ENCODE results near the gene HSPA14. TPM values are rescaled to one million over a fixed set of nuclear protein-coding genes. Genes with fewer than 3 reads are reported as not detected.

The HSPA14 gene, protein sequence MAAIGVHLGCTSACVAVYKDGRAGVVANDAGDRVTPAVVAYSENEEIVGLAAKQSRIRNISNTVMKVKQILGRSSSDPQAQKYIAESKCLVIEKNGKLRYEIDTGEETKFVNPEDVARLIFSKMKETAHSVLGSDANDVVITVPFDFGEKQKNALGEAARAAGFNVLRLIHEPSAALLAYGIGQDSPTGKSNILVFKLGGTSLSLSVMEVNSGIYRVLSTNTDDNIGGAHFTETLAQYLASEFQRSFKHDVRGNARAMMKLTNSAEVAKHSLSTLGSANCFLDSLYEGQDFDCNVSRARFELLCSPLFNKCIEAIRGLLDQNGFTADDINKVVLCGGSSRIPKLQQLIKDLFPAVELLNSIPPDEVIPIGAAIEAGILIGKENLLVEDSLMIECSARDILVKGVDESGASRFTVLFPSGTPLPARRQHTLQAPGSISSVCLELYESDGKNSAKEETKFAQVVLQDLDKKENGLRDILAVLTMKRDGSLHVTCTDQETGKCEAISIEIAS
- 16.9 and 17.2 TPM in 2 replicates for total RNA-seq

DNA sequence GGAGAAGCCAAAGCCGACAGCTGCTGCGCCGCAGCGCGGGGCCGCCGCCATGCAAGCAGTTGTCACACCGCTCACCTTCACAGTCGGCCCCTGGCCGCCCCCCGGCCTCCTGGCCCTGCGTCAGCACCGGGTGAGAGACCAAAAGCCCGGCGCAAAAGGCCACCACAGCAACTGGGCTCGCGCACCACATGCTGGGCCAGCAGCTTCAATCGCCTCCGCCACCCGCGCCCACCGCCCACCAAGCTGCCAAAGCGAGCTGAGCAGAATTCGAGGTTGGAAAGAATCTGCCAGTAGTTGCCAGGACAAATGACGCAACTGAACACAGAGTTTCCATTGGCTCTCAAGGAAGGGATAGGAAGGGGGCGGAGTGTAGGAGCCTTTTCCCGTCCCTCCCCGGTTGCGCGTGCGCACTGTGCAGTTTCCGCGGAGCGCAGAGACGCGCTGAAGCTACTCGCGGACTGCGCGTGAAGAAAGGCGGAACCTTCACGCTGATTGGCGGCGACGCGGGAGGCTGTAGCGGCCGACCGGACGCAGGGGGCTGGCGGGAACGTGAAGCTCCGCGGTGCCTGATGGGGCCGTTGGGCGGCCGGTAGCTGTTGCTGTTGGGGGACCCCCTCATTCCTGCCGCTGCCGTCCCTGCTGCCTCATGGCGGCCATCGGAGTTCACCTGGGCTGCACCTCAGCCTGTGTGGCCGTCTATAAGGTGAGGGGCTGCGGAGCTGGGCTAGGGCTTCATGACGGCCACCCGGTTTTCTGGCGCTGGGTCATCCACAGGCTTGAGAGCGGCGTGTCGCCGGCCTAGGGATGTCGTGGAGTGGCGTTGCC lies at the start of gene HSPA14, which contains the start of the genes CDNF and MSANTD7:
TSS of gene HSPA14 (plus strand) at position 550 of the 825 bp plus-strand sequence. CDS start at position 647, 97 bp downstream.
TSS of gene CDNF (minus strand) at position 281 of the 825 bp plus-strand sequence. CDS start at position 190, 91 bp downstream.
TSS of gene MSANTD7 (plus strand) at position 550 of the 825 bp plus-strand sequence. CDS start 3,979 bp downstream, outside the sequence.

DNA sequence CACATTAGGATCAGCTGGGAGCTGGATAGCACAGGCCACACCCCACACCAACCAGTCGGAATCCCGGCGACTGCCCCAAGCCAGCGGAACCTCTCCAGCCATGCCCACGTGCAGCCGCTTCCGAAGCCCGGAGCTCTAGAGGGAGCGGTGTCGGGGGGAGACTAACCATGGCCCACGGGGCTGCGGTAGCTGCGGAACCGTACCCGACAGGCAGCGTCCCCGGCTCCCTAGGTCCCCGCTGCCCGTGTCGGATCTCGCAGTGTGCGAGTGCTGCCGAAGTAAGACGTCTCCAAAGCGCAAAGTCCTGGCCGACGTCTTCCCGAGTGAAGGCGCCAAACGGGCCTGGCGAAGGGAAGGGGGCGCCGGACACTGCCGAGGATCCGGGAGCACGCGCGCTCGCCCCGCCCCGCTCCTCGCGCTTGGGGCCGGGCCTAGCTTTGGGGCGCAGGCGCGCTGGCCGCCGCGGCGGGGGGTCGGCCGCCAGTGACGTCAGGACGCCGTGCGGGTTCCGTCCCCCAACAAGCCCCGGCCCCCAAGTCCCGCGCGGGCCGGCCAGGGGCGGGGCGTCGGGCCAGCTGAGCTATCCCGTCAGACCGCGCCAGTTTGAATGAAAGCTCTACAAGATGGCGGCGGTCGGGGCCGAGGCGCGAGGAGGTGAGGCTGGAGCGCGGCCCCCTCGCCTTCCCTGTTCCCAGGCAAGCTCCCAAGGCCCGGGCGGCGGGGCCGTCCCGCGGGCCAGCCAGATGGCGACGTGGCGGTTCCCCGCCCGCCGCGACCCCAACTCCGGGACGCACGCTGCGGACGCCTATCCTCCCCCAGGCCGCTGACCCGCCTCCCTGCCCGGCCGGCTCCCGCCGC lies 40.4 kb downstream of the HSPA14 start, which contains the start of gene SUV39H2:
TSS of gene SUV39H2 (plus strand) at position 601 of the 858 bp plus-strand sequence. CDS start at position 624, 23 bp downstream.

Other genes starting within 250 kb of the HSPA14 start
- 2.9 and 6.6 TPM in 2 replicates for gene FAM107B, start 63.4 kb upstream of the HSPA14 start, total RNA-seq
- gene CDNF, start 269 bp upstream of the HSPA14 start, total RNA-seq = 0.37 and 0.78 TPM in 2 replicates
- 12.1 and 21.5 TPM in 2 replicates for gene MSANTD7, start within 50 bp of the HSPA14 start, total RNA-seq
- 15.8 and 22.3 TPM in 2 replicates for gene SUV39H2, start 40.6 kb downstream of the HSPA14 start, total RNA-seq
- gene DCLRE1C, start 115.8 kb downstream of the HSPA14 start, total RNA-seq = 9.6 and 12.7 TPM in 2 replicates
- 0.73 TPM in 1 of 2 replicates, not detected in the other for gene MEIG1, start 121.1 kb downstream of the HSPA14 start, total RNA-seq
- gene OLAH, start 205.6 kb downstream of the HSPA14 start, total RNA-seq = under 0.01 and 0.78 TPM in 2 replicates